ENCODE results near the gene GTF2H3. TPM values are rescaled to one million over a fixed set of nuclear protein-coding genes. Genes with fewer than 3 reads are reported as not detected.

The GTF2H3 gene
- 23.0 TPM for total RNA-seq (ENCODE audit: unreplicated experiment)
- long read RNA-seq, partial matches to known transcripts, result 0 of 1 reads
- long read RNA-seq, other reads (novel, unspliced or antisense), result 0 of 1 reads

DNA sequence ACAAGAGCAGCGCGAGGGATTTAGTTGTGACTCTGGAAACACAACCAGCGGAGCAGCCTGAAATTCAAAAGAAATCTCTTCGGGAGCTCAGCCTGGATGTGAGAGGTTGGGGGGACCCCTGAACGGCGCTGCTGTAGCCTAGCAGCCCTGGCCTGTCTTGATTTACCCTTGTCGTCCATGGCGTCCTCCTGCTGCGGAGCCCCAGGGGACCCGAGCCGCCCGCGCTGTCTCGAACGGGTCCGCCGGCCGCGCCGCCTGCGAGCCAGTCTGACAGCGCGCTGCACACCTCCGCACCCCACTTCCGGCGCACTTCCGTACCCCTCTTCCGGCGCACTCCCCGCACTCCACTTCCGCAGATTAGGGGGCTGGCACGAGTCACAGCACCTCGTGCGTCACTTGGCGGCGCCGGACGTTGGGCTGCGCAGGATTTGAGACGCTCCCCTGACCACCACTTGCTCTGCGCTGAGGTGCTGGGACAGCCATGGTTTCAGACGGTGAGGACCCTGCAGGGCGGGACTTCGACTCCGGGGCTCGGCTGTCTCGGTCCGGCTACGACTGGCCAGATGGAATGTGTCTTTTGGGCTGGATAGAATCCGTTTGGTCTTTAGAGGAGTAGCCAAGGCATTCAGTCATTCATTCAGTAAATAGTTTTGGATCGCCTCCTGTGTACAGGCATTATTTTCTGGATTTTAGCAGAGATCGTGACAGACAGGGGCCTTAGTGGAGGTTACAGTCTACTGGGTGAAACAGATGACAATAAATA is at the start of gene GTF2H3, which contains the start of gene EIF2B1:
TSS of gene GTF2H3 (plus strand) at position 451 of the 763 bp plus-strand sequence. CDS start at position 482, 31 bp downstream.
TSS of gene EIF2B1 (minus strand) at position 308 of the 763 bp plus-strand sequence. CDS start at position 179, 129 bp downstream.
- Mint-ChIP-seq H3K36me3 (ENCODE audit: unreplicated experiment) (no peaks in the 10 kb centered on the region), H3K27me3 (ENCODE audit: unreplicated experiment) (peaks cover 3% of the 10 kb centered on the region), H3K4me3 (ENCODE audit: unreplicated experiment) (peak within 1 kb of the TSS; percentile 91), H3K27ac (ENCODE audit: unreplicated experiment) (peak within 1 kb of the TSS; percentile 93), H3K9me3 (ENCODE audit: unreplicated experiment) (no peaks in the 10 kb centered on the region), H3K4me1 (ENCODE audit: low read depth, unreplicated experiment) (peaks cover 5% of the 10 kb centered on the region)
- peak; percentile 97 for DNase-seq
- TF ChIP-seq, protein P1, sequence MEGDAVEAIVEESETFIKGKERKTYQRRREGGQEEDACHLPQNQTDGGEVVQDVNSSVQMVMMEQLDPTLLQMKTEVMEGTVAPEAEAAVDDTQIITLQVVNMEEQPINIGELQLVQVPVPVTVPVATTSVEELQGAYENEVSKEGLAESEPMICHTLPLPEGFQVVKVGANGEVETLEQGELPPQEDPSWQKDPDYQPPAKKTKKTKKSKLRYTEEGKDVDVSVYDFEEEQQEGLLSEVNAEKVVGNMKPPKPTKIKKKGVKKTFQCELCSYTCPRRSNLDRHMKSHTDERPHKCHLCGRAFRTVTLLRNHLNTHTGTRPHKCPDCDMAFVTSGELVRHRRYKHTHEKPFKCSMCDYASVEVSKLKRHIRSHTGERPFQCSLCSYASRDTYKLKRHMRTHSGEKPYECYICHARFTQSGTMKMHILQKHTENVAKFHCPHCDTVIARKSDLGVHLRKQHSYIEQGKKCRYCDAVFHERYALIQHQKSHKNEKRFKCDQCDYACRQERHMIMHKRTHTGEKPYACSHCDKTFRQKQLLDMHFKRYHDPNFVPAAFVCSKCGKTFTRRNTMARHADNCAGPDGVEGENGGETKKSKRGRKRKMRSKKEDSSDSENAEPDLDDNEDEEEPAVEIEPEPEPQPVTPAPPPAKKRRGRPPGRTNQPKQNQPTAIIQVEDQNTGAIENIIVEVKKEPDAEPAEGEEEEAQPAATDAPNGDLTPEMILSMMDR (IDR thresholded peaks at IDR 0.05; ENCODE audit: partially characterized antibody, unreplicated experiment), result no peak

DNA sequence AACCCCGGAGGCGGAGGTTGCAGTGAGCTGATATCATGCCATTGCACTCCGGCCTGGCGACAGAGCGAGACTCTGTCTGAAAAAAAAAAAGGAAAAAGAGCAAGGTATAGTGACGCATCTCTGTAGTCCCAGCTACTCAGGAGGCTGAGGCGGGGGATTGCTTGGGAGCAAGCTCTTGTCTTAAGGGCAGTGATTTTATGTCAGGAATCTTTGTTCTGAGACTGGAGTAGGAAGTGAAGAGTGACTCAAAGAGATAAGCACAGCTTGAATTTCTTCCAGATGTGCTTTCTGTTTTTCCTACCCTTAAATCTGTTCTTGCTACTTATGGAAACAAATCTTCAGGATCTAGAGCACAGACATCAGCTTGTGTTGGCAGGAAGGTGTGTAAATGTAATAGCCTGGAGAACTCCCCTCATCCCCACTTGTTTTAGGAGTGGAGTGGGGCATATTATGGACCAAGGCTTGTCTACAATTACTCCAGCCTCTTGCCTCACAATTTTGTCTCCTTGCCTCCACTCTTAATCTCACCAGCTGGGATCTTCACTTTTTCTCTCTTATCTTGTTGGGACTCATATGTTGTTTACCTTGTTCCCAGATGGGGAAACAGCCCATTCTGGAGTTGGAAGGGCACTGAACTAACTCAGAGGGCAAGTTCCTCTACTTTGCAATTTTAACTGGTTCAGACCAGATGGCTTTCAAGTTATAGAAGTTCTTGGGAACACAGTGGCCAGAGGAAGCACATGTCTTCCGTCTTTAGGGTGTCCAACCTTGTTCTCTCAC is 41.7 kb upstream of the GTF2H3 start:
- DNase-seq, result no peak
- H3K27ac Mint-ChIP-seq (ENCODE audit: unreplicated experiment), result no peak overlapping the region
- no peaks in the 10 kb centered on the region for H3K36me3 Mint-ChIP-seq (ENCODE audit: unreplicated experiment)
- H3K4me3 Mint-ChIP-seq (ENCODE audit: unreplicated experiment), result no peak overlapping the region
- H3K27me3 Mint-ChIP-seq (ENCODE audit: unreplicated experiment), result no peaks in the 10 kb centered on the region
- TF ChIP-seq, protein P1 (IDR thresholded peaks at IDR 0.05; ENCODE audit: partially characterized antibody, unreplicated experiment), result no peak
- H3K9me3 Mint-ChIP-seq (ENCODE audit: unreplicated experiment), result no peaks in the 10 kb centered on the region
- peaks cover 1% of the 10 kb centered on the region for H3K4me1 Mint-ChIP-seq (ENCODE audit: low read depth, unreplicated experiment)

DNA sequence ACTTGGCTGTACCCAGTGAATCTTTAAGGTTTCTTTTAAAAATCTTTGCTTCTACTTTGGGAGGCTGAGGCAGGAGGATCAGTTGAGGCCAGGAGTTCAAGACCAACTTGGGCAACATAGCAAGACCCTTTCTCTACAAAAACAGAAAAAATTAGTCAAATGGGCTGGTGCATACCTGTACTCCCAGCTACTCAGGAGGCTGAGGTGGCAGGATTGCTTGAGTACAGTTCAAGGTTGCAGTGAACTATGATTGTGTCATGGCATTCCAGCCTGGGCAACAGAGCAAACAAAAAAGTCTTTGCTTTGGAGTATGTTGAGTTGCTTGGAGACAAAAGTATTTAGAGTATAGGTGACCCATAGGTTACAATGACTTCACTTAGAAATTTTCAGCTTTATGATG is 37.9 kb upstream of the GTF2H3 start:
- DNase-seq, result no peak
- Mint-ChIP-seq H3K36me3 (ENCODE audit: unreplicated experiment) (no peaks in the 10 kb centered on the region), H3K4me1 (ENCODE audit: low read depth, unreplicated experiment) (no peaks in the 10 kb centered on the region), H3K27me3 (ENCODE audit: unreplicated experiment) (peaks cover under 1% of the 10 kb centered on the region), H3K4me3 (ENCODE audit: unreplicated experiment) (no peak overlapping the region), H3K27ac (ENCODE audit: unreplicated experiment) (no peak overlapping the region), H3K9me3 (ENCODE audit: unreplicated experiment) (peaks cover under 1% of the 10 kb centered on the region)
- TF ChIP-seq, protein P1 (IDR thresholded peaks at IDR 0.05; ENCODE audit: partially characterized antibody, unreplicated experiment), result no peak

DNA sequence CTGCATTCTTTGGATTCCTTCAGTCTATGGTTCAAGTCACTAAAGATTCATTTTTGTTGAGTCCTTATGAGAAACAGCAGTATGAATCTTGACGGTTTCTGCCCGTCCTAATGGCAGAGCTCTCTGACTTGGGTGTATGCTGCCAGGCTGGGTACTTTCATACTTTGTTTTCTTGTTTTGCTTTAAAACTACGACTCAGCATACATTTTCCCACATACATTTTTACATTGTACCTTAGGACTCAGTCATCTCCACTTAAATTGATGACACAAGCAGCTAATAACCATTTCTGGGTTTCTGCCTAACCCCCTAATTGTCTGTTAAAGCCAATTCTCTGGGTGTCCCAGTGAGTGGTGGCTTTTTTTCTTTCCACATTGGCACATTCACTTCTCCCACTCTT is 36.5 kb upstream of the GTF2H3 start:
- H3K36me3 Mint-ChIP-seq (ENCODE audit: unreplicated experiment), result no peaks in the 10 kb centered on the region
- H3K9me3 Mint-ChIP-seq (ENCODE audit: unreplicated experiment), result peaks cover 3% of the 10 kb centered on the region
- no peak overlapping the region for H3K27ac Mint-ChIP-seq (ENCODE audit: unreplicated experiment)

More for the DNA sequence above, 36.5 kb upstream of the GTF2H3 start:
- TF ChIP-seq, protein P1 (IDR thresholded peaks at IDR 0.05; ENCODE audit: partially characterized antibody, unreplicated experiment), result no peak
- peaks cover 3% of the 10 kb centered on the region for H3K27me3 Mint-ChIP-seq (ENCODE audit: unreplicated experiment)
- peaks cover 2% of the 10 kb centered on the region for H3K4me1 Mint-ChIP-seq (ENCODE audit: low read depth, unreplicated experiment)
- H3K4me3 Mint-ChIP-seq (ENCODE audit: unreplicated experiment), result no peak overlapping the region
- DNase-seq, result no peak

Measured in glutamatergic neuron (in vitro differentiated cells).